DND-41 (cell line): ENCODE measurements around the gene CYTIP.

Source experiments
- ATAC-seq: fragments of 200-7000 bp; cut with Tn5 transposase; 3 replicates; pipeline ENCODE4 v1.9.1; 2021; ENCODE audit warnings: low read depth; ENCODE audit not compliant: insufficient read depth
- DNase-seq: peaks from one replicate; pipeline ENCODE4 v3.0.0-alpha.2; 2020
- H2AFZ ChIP-seq: 2 replicates; pipeline ENCODE4 v1.6.0; 2012; ENCODE audit warnings: low read depth, low read length
- H3K27ac ChIP-seq: 2 replicates; pipeline ENCODE4 v1.5.1; 2012; ENCODE audit warnings: low read length, inconsistent platforms
- H3K27me3 ChIP-seq: fragments of 200-600 bp; sonication (generic); 2 replicates; pipeline ENCODE4 v1.6.0; 2012; ENCODE audit warnings: low read length, mild to moderate bottlenecking, inconsistent platforms; ENCODE audit not compliant: insufficient read depth, poor library complexity
- H3K36me3 ChIP-seq: 2 replicates; pipeline ENCODE4 v1.5.1; 2012; ENCODE audit warnings: low read length, inconsistent platforms; ENCODE audit not compliant: insufficient read depth
- H3K4me1 ChIP-seq: 2 replicates; pipeline ENCODE4 v1.5.1; 2012; ENCODE audit warnings: mild to moderate bottlenecking, low read length; ENCODE audit not compliant: insufficient read depth
- H3K4me2 ChIP-seq: 2 replicates; pipeline ENCODE4 v1.6.0; 2012; ENCODE audit warnings: mild to moderate bottlenecking, moderate library complexity, low read length, inconsistent platforms; ENCODE audit not compliant: insufficient read depth
- H3K4me3 ChIP-seq, 2 experiments: fragments of 200-600 bp in 1 of 2; shearing (Covaris generic) in 1 of 2; 2 replicates each; pipeline ENCODE4 v1.5.1; 2012 to 2016; ENCODE audit warnings: inconsistent platforms in 2 of 2, low read length in 2 of 2, mild to moderate bottlenecking in 2 of 2, low read depth in 1 of 2, moderate library complexity in 1 of 2
- H3K79me2 ChIP-seq: 2 replicates; pipeline ENCODE4 v1.6.0; 2012; ENCODE audit warnings: low read length, inconsistent platforms; ENCODE audit not compliant: insufficient read depth
- H3K9ac ChIP-seq: 2 replicates; pipeline ENCODE4 v1.6.0; 2012; ENCODE audit warnings: low read depth, mild to moderate bottlenecking, inconsistent platforms, low read length, moderate library complexity
- H3K9me3 ChIP-seq: 2 replicates; pipeline ENCODE4 v1.5.1; 2012; ENCODE audit warnings: low read length, moderate library complexity, mild to moderate bottlenecking, inconsistent platforms; ENCODE audit not compliant: insufficient read depth, severe bottlenecking
- H4K20me1 ChIP-seq: 2 replicates; pipeline ENCODE4 v1.6.0; 2012; ENCODE audit warnings: low read length; ENCODE audit not compliant: insufficient read depth
- CTCF ChIP-seq: IDR thresholded peaks from 2 replicates; pipeline ENCODE4 v1.5.1; 2012; ENCODE audit warnings: borderline replicate concordance, low read length, moderate library complexity, mild to moderate bottlenecking; ENCODE audit not compliant: poor library complexity, severe bottlenecking; ENCODE audit errors: extremely low read depth
- EZH2 ChIP-seq: IDR thresholded peaks from 3 replicates; pipeline ENCODE4 v1.6.1; 2012; ENCODE audit warnings: borderline replicate concordance, low read depth, mild to moderate bottlenecking, moderate library complexity, low read length, inconsistent platforms; ENCODE audit not compliant: severe bottlenecking

The CYTIP gene

GRCh38 chr2:157442636-157443035 lies 1.3 kb downstream of the CYTIP start:
- H3K4me1 ChIP-seq = no peaks in the 10 kb centered on the region
- no peak overlapping the region for H3K9ac ChIP-seq
- no peak overlapping the region for H3K4me3 ChIP-seq
- H3K9me3 ChIP-seq = no peaks in the 10 kb centered on the region
- H3K79me2 ChIP-seq = no peaks in the 10 kb centered on the region
- DNase-seq (no peak), ATAC-seq (no peak)
- TF ChIP-seq CTCF (no peak), EZH2 (no peak)
- no peaks in the 10 kb centered on the region for H4K20me1 ChIP-seq
- no peak overlapping the region for H2AFZ ChIP-seq
- H3K36me3 ChIP-seq = no peaks in the 10 kb centered on the region
- peaks cover 11% of the 10 kb centered on the region for H3K27me3 ChIP-seq
- H3K27ac ChIP-seq = no peak overlapping the region
- no peak overlapping the region for H3K4me2 ChIP-seq

- H3K9ac ChIP-seq = no peak overlapping the region
- peaks cover 11% of the 10 kb centered on the region for H3K27me3 ChIP-seq
- ATAC-seq (no peak), DNase-seq (no peak)
- no peak overlapping the region for H2AFZ ChIP-seq
- no peaks in the 10 kb centered on the region for H3K36me3 ChIP-seq
- no peaks in the 10 kb centered on the region for H4K20me1 ChIP-seq
- no peaks in the 10 kb centered on the region for H3K9me3 ChIP-seq
- H3K4me2 ChIP-seq = no peak overlapping the region
- no peak overlapping the region for H3K4me3 ChIP-seq
- TF ChIP-seq CTCF = no peak
- no peak for TF ChIP-seq EZH2
- no peak overlapping the region for H3K27ac ChIP-seq
- no peaks in the 10 kb centered on the region for H3K79me2 ChIP-seq
- H3K4me1 ChIP-seq = no peaks in the 10 kb centered on the region
Observed at GRCh38 chr2:157442191-157442590, 1.7 kb downstream of the CYTIP start.

GRCh38 chr2:157441072-157441454 lies 2.8 kb downstream of the CYTIP start:
- no peaks in the 10 kb centered on the region for H3K36me3 ChIP-seq
- no peak overlapping the region for H2AFZ ChIP-seq
- no peaks in the 10 kb centered on the region for H4K20me1 ChIP-seq
- no peak for DNase-seq
- no peaks in the 10 kb centered on the region for H3K9me3 ChIP-seq
- H3K27me3 ChIP-seq = peaks cover 11% of the 10 kb centered on the region
- H3K4me2 ChIP-seq = no peak overlapping the region
- no peak for ATAC-seq
- no peaks in the 10 kb centered on the region for H3K4me1 ChIP-seq
- H3K27ac ChIP-seq = no peak overlapping the region
- H3K4me3 ChIP-seq = no peak overlapping the region
- no peak overlapping the region for H3K9ac ChIP-seq
- no peaks in the 10 kb centered on the region for H3K79me2 ChIP-seq
- TF ChIP-seq EZH2 (no peak), CTCF (no peak)
